Measurements from ENCODE around the gene ZNF814. TPM values are rescaled to one million over a fixed set of nuclear protein-coding genes. Genes with fewer than 3 reads are reported as not detected.
A peak's percentile ranks its signal among the peaks of the same experiment; 100 is the strongest.
"Not testable (repeated sequence)": the region's sequence is repeated elsewhere in the genome, so short reads cannot be mapped to it uniquely, and the experiment has no call there.

The ZNF814 gene
- total RNA-seq (2014; rRNA removed; shearing (Covaris generic)) (3.3 and 3.6 TPM in 2 replicates), polyA plus RNA-seq (2016; fragmentation: Nextera tagmentation; extraction: Ambion mirVana) (11.7 and 14.1 TPM in 2 replicates)

DNA sequence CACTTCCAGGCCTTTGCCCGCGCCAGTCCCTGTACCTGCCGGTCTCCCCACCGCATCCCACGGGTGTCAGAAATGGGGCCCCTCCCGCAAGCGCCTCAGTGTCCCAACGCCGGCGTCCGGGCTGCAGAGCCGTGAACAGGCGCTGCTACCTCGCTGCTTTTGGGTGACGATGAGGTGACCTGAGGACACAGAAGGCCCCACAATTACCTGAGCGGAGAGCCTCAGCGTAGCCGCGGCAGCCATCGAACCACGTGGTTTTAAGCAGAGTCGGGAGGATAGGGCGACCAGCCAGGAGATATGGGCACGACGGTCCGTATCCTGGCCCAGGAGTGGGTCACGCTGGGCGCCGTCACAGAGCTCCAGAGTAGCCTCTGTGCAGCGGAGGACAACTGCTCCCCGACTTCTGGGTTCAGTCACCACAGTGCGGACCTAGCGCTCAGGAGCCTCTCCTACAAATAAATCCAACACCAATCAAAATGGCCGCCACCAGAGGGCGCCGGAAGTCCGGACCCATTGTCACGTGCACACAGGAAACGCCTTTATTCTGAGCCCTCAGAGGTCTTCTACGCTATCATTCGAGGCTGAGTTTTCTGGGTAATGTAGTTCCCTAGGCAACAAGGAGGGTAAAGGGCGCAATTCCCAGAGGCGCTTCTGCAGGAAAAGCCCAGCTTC is at the start of gene ZNF814:
Gene ZNF814 (minus strand): TSS at position 478 of the 672 bp plus-strand sequence. CDS start 235 bp downstream, at position 243.
- Histone ChIP-seq H3F3A (ENCODE audit: insufficient read depth) (peaks cover 7% of the 10 kb centered on the region; the same call in 1 of the 2 replicates), H3K4me2 (ENCODE audit: unreplicated experiment) (peak within 1 kb of the TSS; percentile 83), H2AFZ (peak within 1 kb of the TSS; percentile 95), H3K4me1 (ENCODE audit: insufficient read depth) (peaks cover 12% of the 10 kb centered on the region), H3K9me2 (ENCODE audit: insufficient read depth) (no peaks in the 10 kb centered on the region), H3K4me3 (peak within 1 kb of the TSS; percentile 94), H3K27me3 (replicated peaks; ENCODE audit: insufficient read depth) (no peaks in the 10 kb centered on the region), H4K20me1 (ENCODE audit: insufficient read depth) (no peaks in the 10 kb centered on the region; the same call in 1 of the 2 replicates), H3K9me3 (ENCODE audit: low read depth) (no peaks in the 10 kb centered on the region), H3K9ac (peak within 1 kb of the TSS; percentile 87), H3K36me3 (ENCODE audit: low read depth) (no peaks in the 10 kb centered on the region), H3K79me2 (ENCODE audit: insufficient read depth) (peaks cover 49% of the 10 kb centered on the region), H3K27ac (peak within 1 kb of the TSS; percentile 55)
- DNase-seq, result peak; percentile 89
- WGBS, 2 experiments (ENCODE audit: low coverage in 1 of 2, low lambda C conversion rate in 2 of 2, missing lambda C conversion rate in 2 of 2), result 4% methylated on average over 43 of the region's 43 CpGs
- in situ Hi-C loops (cut with MboI), result no loop called here
- TF ChIP-seq EZH2phosphoT487 (IDR thresholded peaks at IDR 0.05; ENCODE audit: insufficient read depth, low read depth) (no peak), EZH2 (IDR thresholded peaks at IDR 0.05; ENCODE audit: insufficient read depth, poor library complexity, severe bottlenecking) (no peak)

- peaks cover 13% of the 10 kb centered on the region; the same call in 1 of the 2 replicates for H3K36me3 ChIP-seq (ENCODE audit: low read depth)
- no peaks in the 10 kb centered on the region for H3K9me3 ChIP-seq (ENCODE audit: low read depth)
- no peak for TF ChIP-seq EZH2phosphoT487 (IDR thresholded peaks at IDR 0.05; ENCODE audit: insufficient read depth, low read depth)
- no peak for TF ChIP-seq EZH2 (IDR thresholded peaks at IDR 0.05; ENCODE audit: insufficient read depth, poor library complexity, severe bottlenecking)
- peaks cover 6% of the 10 kb centered on the region; the same call in 1 of the 2 replicates for H3K4me1 ChIP-seq (ENCODE audit: insufficient read depth)
- no peak overlapping the region for H3K9ac ChIP-seq
- H2AFZ ChIP-seq, result peak overlapping the region; percentile 100
- H3K9me2 ChIP-seq (ENCODE audit: insufficient read depth), result no peaks in the 10 kb centered on the region
- in situ Hi-C loops (cut with MboI), result no loop called here
- peak overlapping the region; percentile 98 for H3K4me3 ChIP-seq
- DNase-seq, result no peak
- H4K20me1 ChIP-seq (ENCODE audit: insufficient read depth), result no peaks in the 10 kb centered on the region
- no peak overlapping the region for H3K4me2 ChIP-seq (ENCODE audit: unreplicated experiment)
- H3K27me3 ChIP-seq (replicated peaks; ENCODE audit: insufficient read depth), result no peaks in the 10 kb centered on the region
- no peak overlapping the region for H3K27ac ChIP-seq
- H3F3A ChIP-seq (ENCODE audit: insufficient read depth), result 0 out of 2 replicates have a peak, but pooled peaks cover 12% of the 10 kb centered on the region
- 81 to 84% methylated on average over 12 of the region's 12 CpGs for WGBS, 2 experiments (ENCODE audit: low coverage in 1 of 2, low lambda C conversion rate in 2 of 2, missing lambda C conversion rate in 2 of 2)
- peaks cover 56% of the 10 kb centered on the region for H3K79me2 ChIP-seq (ENCODE audit: insufficient read depth)
These were observed 46.9 kb upstream of the ZNF814 start for GRCh38 chr19:57935731-57936130.

GRCh38 chr19:57934820-57935665 is 46.2 kb upstream of the ZNF814 start, which contains the start of gene ZNF418:
Gene ZNF418 (minus strand): TSS chr19:57935402. CDS start chr19:57933822, 1,580 bp downstream.
- Histone ChIP-seq H3K27ac (peak within 1 kb of the TSS; percentile 38; the same call in 1 of the 2 replicates), H4K20me1 (ENCODE audit: insufficient read depth) (no peaks in the 10 kb centered on the region), H3K79me2 (ENCODE audit: insufficient read depth) (peaks cover 56% of the 10 kb centered on the region), H3F3A (ENCODE audit: insufficient read depth) (0 out of 2 replicates have a peak, but pooled peaks cover 12% of the 10 kb centered on the region), H3K4me3 (peak within 1 kb of the TSS; percentile 98), H3K4me1 (ENCODE audit: insufficient read depth) (peaks cover 6% of the 10 kb centered on the region; the same call in 1 of the 2 replicates), H3K4me2 (ENCODE audit: unreplicated experiment) (peak within 1 kb of the TSS; percentile 84), H3K36me3 (ENCODE audit: low read depth) (peaks cover 8% of the 10 kb centered on the region; the same call in 1 of the 2 replicates), H3K9me2 (ENCODE audit: insufficient read depth) (no peaks in the 10 kb centered on the region), H3K9me3 (ENCODE audit: low read depth) (no peaks in the 10 kb centered on the region), H3K27me3 (replicated peaks; ENCODE audit: insufficient read depth) (no peaks in the 10 kb centered on the region), H2AFZ (peak within 1 kb of the TSS; percentile 100), H3K9ac (peak within 1 kb of the TSS; percentile 88)
- TF ChIP-seq EZH2phosphoT487 (IDR thresholded peaks at IDR 0.05; ENCODE audit: insufficient read depth, low read depth) (no peak), EZH2 (IDR thresholded peaks at IDR 0.05; ENCODE audit: insufficient read depth, poor library complexity, severe bottlenecking) (no peak)
- in situ Hi-C loops (cut with MboI), result no loop called here
- DNase-seq, result peak; percentile 92
- WGBS, 2 experiments (ENCODE audit: low coverage in 1 of 2, low lambda C conversion rate in 2 of 2, missing lambda C conversion rate in 2 of 2), result 3 to 4% methylated on average over 54 of the region's 54 CpGs

DNA sequence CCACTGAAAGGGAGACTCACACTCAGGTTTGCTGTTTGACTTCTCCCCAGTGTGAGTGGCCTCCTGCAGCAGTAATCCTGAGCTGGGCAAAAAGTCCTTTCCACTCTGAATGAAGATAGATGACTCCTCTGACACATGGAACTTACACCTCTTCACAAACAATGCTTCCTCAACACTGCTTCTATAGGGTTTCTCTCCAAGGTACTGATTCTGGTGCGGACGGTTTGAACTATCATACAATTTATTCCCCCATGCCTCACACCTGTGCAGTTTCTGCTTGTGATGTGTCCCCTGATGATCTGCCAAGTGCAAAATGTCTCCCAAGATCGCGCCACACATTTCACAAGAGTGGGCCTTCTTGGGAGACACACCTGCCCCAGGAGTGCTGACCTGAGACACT is 38.8 kb upstream of the ZNF814 start:
- Histone ChIP-seq H3K4me3 (no peak overlapping the region), H3K79me2 (ENCODE audit: insufficient read depth) (peaks cover 25% of the 10 kb centered on the region), H4K20me1 (ENCODE audit: insufficient read depth) (no peaks in the 10 kb centered on the region), H3K4me2 (ENCODE audit: unreplicated experiment) (no peak overlapping the region), H3F3A (ENCODE audit: insufficient read depth) (no peaks in the 10 kb centered on the region), H3K9ac (no peak overlapping the region), H3K27me3 (replicated peaks; ENCODE audit: insufficient read depth) (no peaks in the 10 kb centered on the region), H3K9me2 (ENCODE audit: insufficient read depth) (no peaks in the 10 kb centered on the region), H2AFZ (no peak overlapping the region), H3K36me3 (ENCODE audit: low read depth) (peaks cover 24% of the 10 kb centered on the region), H3K4me1 (ENCODE audit: insufficient read depth) (no peaks in the 10 kb centered on the region), H3K9me3 (ENCODE audit: low read depth) (no peaks in the 10 kb centered on the region), H3K27ac (no peak overlapping the region)
- 89% methylated on average over 4 of the region's 4 CpGs for WGBS, 2 experiments (ENCODE audit: low coverage in 1 of 2, low lambda C conversion rate in 2 of 2, missing lambda C conversion rate in 2 of 2)
- in situ Hi-C loops (cut with MboI), result no loop called here
- TF ChIP-seq EZH2phosphoT487 (IDR thresholded peaks at IDR 0.05; ENCODE audit: insufficient read depth, low read depth), result no peak
- no peak for TF ChIP-seq EZH2 (IDR thresholded peaks at IDR 0.05; ENCODE audit: insufficient read depth, poor library complexity, severe bottlenecking)
- DNase-seq, result no peak

DNA sequence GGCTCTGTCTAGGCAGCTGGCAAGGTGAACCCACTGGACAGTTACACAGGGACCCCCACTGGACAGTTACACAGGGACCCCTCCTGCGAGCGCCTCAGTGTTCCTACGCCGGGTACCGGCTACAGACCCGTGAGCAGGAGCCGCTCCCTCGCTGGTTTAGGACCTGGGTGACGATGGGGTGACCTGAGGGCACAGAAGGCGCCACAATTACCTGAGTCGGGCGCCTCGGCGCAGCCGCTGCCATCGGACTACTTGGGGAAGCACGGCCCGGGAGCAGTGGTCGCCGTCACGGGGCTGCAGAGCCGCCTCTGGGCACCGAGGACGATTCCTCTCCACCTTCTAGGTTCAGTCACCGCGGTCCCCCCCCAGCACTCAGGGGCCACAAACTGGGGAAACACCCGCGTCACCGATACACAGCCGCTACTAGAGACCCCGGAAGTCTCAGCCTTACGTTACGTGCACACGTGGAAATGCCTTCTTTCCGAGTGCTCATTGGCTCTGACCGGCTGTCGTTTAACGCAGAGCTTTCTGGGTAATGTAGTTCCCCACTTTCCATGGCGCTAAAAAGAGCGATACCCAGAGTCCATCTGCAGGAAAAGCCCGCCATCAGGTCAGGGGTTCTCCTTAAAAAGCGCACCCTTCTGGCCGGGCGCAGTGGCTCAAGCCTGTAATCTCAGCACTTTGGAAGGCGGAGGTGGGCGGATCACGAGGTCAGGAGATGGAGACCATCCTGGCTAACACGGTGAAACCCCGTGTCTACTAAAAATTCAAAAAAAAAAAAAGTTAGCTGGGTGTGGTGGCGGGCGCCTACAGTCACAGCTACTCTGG is 27.5 kb upstream of the ZNF814 start, which contains the start of gene ZNF417:
Gene ZNF417 (minus strand): TSS at position 425 of the 828 bp plus-strand sequence. CDS start 181 bp downstream, at position 244.
- peak within 1 kb of the TSS; percentile 78 for H2AFZ ChIP-seq
- H3K9me3 ChIP-seq (ENCODE audit: low read depth); in situ Hi-C loops (cut with MboI); H3K36me3 ChIP-seq (ENCODE audit: low read depth); H4K20me1 ChIP-seq (ENCODE audit: insufficient read depth); H3K9me2 ChIP-seq (ENCODE audit: insufficient read depth); H3F3A ChIP-seq (ENCODE audit: insufficient read depth); H3K27me3 ChIP-seq (replicated peaks; ENCODE audit: insufficient read depth): not testable (repeated sequence)
- peak within 1 kb of the TSS; percentile 95 for H3K4me3 ChIP-seq
- H3K79me2 ChIP-seq (ENCODE audit: insufficient read depth), result peaks cover 42% of the 10 kb centered on the region
- whole genome bisulfite sequencing, 2 experiments (ENCODE audit: low coverage in 1 of 2, low lambda C conversion rate in 2 of 2, missing lambda C conversion rate in 2 of 2), result 1% methylated on average over 36 to 51 of the region's 51 CpGs
- peak; percentile 97 for DNase-seq
- peaks cover 12% of the 10 kb centered on the region for H3K4me1 ChIP-seq (ENCODE audit: insufficient read depth)
- peak within 1 kb of the TSS; percentile 52 for H3K27ac ChIP-seq
- peak within 1 kb of the TSS; percentile 85 for H3K4me2 ChIP-seq (ENCODE audit: unreplicated experiment)
- peak within 1 kb of the TSS; percentile 96 for H3K9ac ChIP-seq
